Osteocyte (in vitro differentiated cells): Measurements from ENCODE around the gene DNTT. TPM values are rescaled to one million over a fixed set of nuclear protein-coding genes. Genes with fewer than 3 reads are reported as not detected.

Experiments used
- DNase-seq: peaks from one replicate; pipeline ENCODE4 v3.0.0; 2021; ENCODE audit warnings: mixed read lengths; ENCODE audit not compliant: unreplicated experiment; ENCODE audit errors: extremely low spot score
- H3K27ac Mint-ChIP-seq: one replicate; pipeline ENCODE4 v1.8.0; 2021; ENCODE audit warnings: mild to moderate bottlenecking, mixed read lengths; ENCODE audit not compliant: unreplicated experiment
- H3K27me3 Mint-ChIP-seq: one replicate; pipeline ENCODE4 v1.8.0; 2021; ENCODE audit warnings: mixed read lengths; ENCODE audit not compliant: unreplicated experiment
- H3K36me3 Mint-ChIP-seq: one replicate; pipeline ENCODE4 v1.8.0; 2021; ENCODE audit warnings: mixed read lengths; ENCODE audit not compliant: unreplicated experiment
- H3K4me1 Mint-ChIP-seq: one replicate; pipeline ENCODE4 v1.8.0; 2021; ENCODE audit warnings: mixed read lengths; ENCODE audit not compliant: unreplicated experiment
- H3K4me3 Mint-ChIP-seq: one replicate; pipeline ENCODE4 v1.8.0; 2021; ENCODE audit warnings: mild to moderate bottlenecking, moderate library complexity, mixed read lengths; ENCODE audit not compliant: unreplicated experiment
- H3K9me3 Mint-ChIP-seq: one replicate; pipeline ENCODE4 v1.8.0; 2021; ENCODE audit warnings: mixed read lengths; ENCODE audit not compliant: unreplicated experiment
- CTCF ChIP-seq: fragments of 200-600 bp; sonication (generic); IDR thresholded peaks from 2 replicates; pipeline ENCODE4 v1.5.0; 2021; ENCODE audit warnings: antibody characterized with exemption, mild to moderate bottlenecking, moderate library complexity
- total RNA-seq: library from RNA; stranded (reverse); gene quantifications from 2 replicates; pipeline ENCODE4 v1.2.1, GENCODE V29; 2021

The DNTT gene
- total RNA-seq, 1 donor from 2014 or later: not detected

- Mint-ChIP-seq H3K4me3 (no peak overlapping the region), H3K27ac (no peak overlapping the region), H3K9me3 (no peaks in the 10 kb centered on the region), H3K4me1 (no peaks in the 10 kb centered on the region), H3K36me3 (no peaks in the 10 kb centered on the region), H3K27me3 (peaks cover 10% of the 10 kb centered on the region)
- TF ChIP-seq CTCF: no peak
- DNase-seq: no peak
Measured at GRCh38 chr10:96283351-96283750, 20.9 kb upstream of the DNTT start.

- Mint-ChIP-seq H3K27me3 (peaks cover 10% of the 10 kb centered on the region), H3K36me3 (no peaks in the 10 kb centered on the region), H3K9me3 (no peaks in the 10 kb centered on the region), H3K4me1 (no peaks in the 10 kb centered on the region), H3K4me3 (no peak overlapping the region), H3K27ac (no peak overlapping the region)
- no peak for TF ChIP-seq CTCF
- no peak for DNase-seq
Measured at GRCh38 chr10:96283756-96284155, 20.5 kb upstream of the DNTT start.

- no peak for TF ChIP-seq CTCF
- Mint-ChIP-seq H3K4me1 (no peaks in the 10 kb centered on the region), H3K4me3 (no peak overlapping the region), H3K27ac (no peak overlapping the region), H3K9me3 (no peaks in the 10 kb centered on the region), H3K36me3 (no peaks in the 10 kb centered on the region), H3K27me3 (peaks cover 5% of the 10 kb centered on the region)
- no peak for DNase-seq
Measured at GRCh38 chr10:96285331-96285752, 18.9 kb upstream of the DNTT start.

- Mint-ChIP-seq H3K36me3 (no peaks in the 10 kb centered on the region), H3K9me3 (no peaks in the 10 kb centered on the region), H3K4me1 (no peaks in the 10 kb centered on the region), H3K27me3 (peaks cover 13% of the 10 kb centered on the region), H3K27ac (no peak overlapping the region), H3K4me3 (no peak overlapping the region)
- TF ChIP-seq CTCF: no peak
- no peak for DNase-seq
Measured at GRCh38 chr10:96287392-96288105, 16.7 kb upstream of the DNTT start.

GRCh38 chr10:96288151-96288621, 16.0 kb upstream of the DNTT start:
- TF ChIP-seq CTCF: no peak
- H3K4me3 Mint-ChIP-seq: no peak overlapping the region
- no peak overlapping the region for H3K27ac Mint-ChIP-seq
- no peaks in the 10 kb centered on the region for H3K4me1 Mint-ChIP-seq
- no peaks in the 10 kb centered on the region for H3K9me3 Mint-ChIP-seq
- peaks cover 16% of the 10 kb centered on the region for H3K27me3 Mint-ChIP-seq
- DNase-seq: no peak
- no peaks in the 10 kb centered on the region for H3K36me3 Mint-ChIP-seq
